ENCODE measurements around the gene MRI1. TPM values are rescaled to one million over a fixed set of nuclear protein-coding genes. Genes with fewer than 3 reads are reported as not detected.

The MRI1 gene
- total and polyA plus RNA-seq, 2 donors (not counting 1 experiment from before 2014, with no cell fraction given), result 75.5 to 118 TPM

- DNase-seq (no peak), ATAC-seq (ENCODE audit: low read depth) (no peak)
- Histone ChIP-seq H3K9ac (ENCODE audit: low read length) (peak overlapping the region; percentile 83), H3K36me3 (replicated peaks in 1 of 2; ENCODE audit: control extremely low read depth in 1 of 2, control insufficient read depth in 1 of 2, extremely low read depth in 1 of 2, insufficient read depth in 2 of 2, low read length in 1 of 2) (peaks cover 0 to 16% of the 10 kb centered on the region in 2 experiments), H3K4me2 (replicated peaks; ENCODE audit: low read depth, low read length, poor library complexity, severe bottlenecking) (peak overlapping the region; percentile 88), H4K20me1 (ENCODE audit: control insufficient read depth, insufficient read depth, low read length, poor library complexity, severe bottlenecking) (no peaks in the 10 kb centered on the region), H2AFZ (ENCODE audit: insufficient read depth, low read depth, low read length, poor library complexity, severe bottlenecking) (peak overlapping the region; percentile 74), H3K79me2 (ENCODE audit: control insufficient read depth, insufficient read depth, low read length) (peaks cover 9% of the 10 kb centered on the region), H3K4me3 (ENCODE audit: control extremely low read depth in 1 of 5, extremely low read depth in 1 of 5, insufficient read depth in 1 of 5, low read depth in 2 of 5, low read length in 4 of 5) (peak overlapping the region; percentile 44 to 79 (median 60)), H3K9me3 (ENCODE audit: control extremely low read depth in 1 of 3, control insufficient read depth in 2 of 3, insufficient read depth in 1 of 3, low read length in 2 of 3) (peaks cover 0 to 7% (median 0%) of the 10 kb centered on the region in 3 donors), H3K27me3 (replicated peaks in 1 of 4; ENCODE audit: control extremely low read depth in 1 of 4, control insufficient read depth in 3 of 4, insufficient read depth in 4 of 4, low read length in 3 of 4) (peaks cover 0 to 6% (median 0%) of the 10 kb centered on the region in 4 experiments), H3K27ac (ENCODE audit: low read length in 2 of 2) (no peak overlapping the region), H3K4me1 (ENCODE audit: control insufficient read depth in 2 of 2, insufficient read depth in 2 of 2, low read length in 2 of 2) (peaks cover 11 to 19% of the 10 kb centered on the region in 2 donors)
- Mint-ChIP-seq H3K27me3 (no peaks in the 10 kb centered on the region), H3K27ac (peak overlapping the region; percentile 76), H3K9me3 (ENCODE audit: insufficient read depth) (no peaks in the 10 kb centered on the region), H3K4me1 (peaks cover 18% of the 10 kb centered on the region), H3K4me3 (peak overlapping the region; percentile 87)
- WGBS (ENCODE audit: insufficient coverage), result 78% methylated on average over 19 of the region's 19 CpGs
- ChIA-PET POLR2A (interaction anchor here (0.6 to 1.6 kb wide), 2 partner anchors 8 to 586 kb away, joined by 7 to 14 read pairs; partner anchors contain the start of gene C19orf53), CTCF (interaction anchor here (0.6 to 2.0 kb wide), 3 partner anchors 18 to 661 kb away, joined by 3 to 4 read pairs (median 4); no protein-coding TSS in a partner anchor)
- intact Hi-C loops (cut with micrococcal nuclease), result no loop called here
- TF ChIP-seq CTCF (IDR thresholded peaks at IDR 0.05) (no peak), EZH2 (IDR thresholded peaks at IDR 0.05; ENCODE audit: borderline replicate concordance, insufficient read depth, low read depth, low read length, poor library complexity, severe bottlenecking) (no peak)
Measured at GRCh38 chr19:13765395-13766094, 1.2 kb downstream of the MRI1 start.

- Mint-ChIP-seq H3K27ac (no peak overlapping the region), H3K27me3 (no peaks in the 10 kb centered on the region), H3K4me3 (peak overlapping the region; percentile 87), H3K4me1 (peaks cover 18% of the 10 kb centered on the region), H3K9me3 (ENCODE audit: insufficient read depth) (no peaks in the 10 kb centered on the region)
- no peak for TF ChIP-seq EZH2 (IDR thresholded peaks at IDR 0.05; ENCODE audit: borderline replicate concordance, insufficient read depth, low read depth, low read length, poor library complexity, severe bottlenecking)
- TF ChIP-seq CTCF (IDR thresholded peaks at IDR 0.05), result no peak
- peaks cover 11 to 19% of the 10 kb centered on the region in 2 donors for H3K4me1 ChIP-seq (ENCODE audit: control insufficient read depth in 2 of 2, insufficient read depth in 2 of 2, low read length in 2 of 2)
- H4K20me1 ChIP-seq (ENCODE audit: control insufficient read depth, insufficient read depth, low read length, poor library complexity, severe bottlenecking), result no peaks in the 10 kb centered on the region
- intact Hi-C loops (cut with micrococcal nuclease), result no loop called here
- ChIA-PET CTCF (no interaction called here), POLR2A (no interaction called here)
- no peak overlapping the region for H3K4me3 ChIP-seq (ENCODE audit: control extremely low read depth in 1 of 5, extremely low read depth in 1 of 5, insufficient read depth in 1 of 5, low read depth in 2 of 5, low read length in 4 of 5)
- peaks cover 0 to 7% (median 0%) of the 10 kb centered on the region in 3 donors for H3K9me3 ChIP-seq (ENCODE audit: control extremely low read depth in 1 of 3, control insufficient read depth in 2 of 3, insufficient read depth in 1 of 3, low read length in 2 of 3)
- peaks cover 9% of the 10 kb centered on the region for H3K79me2 ChIP-seq (ENCODE audit: control insufficient read depth, insufficient read depth, low read length)
- peaks cover 0 to 15% of the 10 kb centered on the region in 2 experiments for H3K36me3 ChIP-seq (replicated peaks in 1 of 2; ENCODE audit: control extremely low read depth in 1 of 2, control insufficient read depth in 1 of 2, extremely low read depth in 1 of 2, insufficient read depth in 2 of 2, low read length in 1 of 2)
- no peak overlapping the region for H3K27ac ChIP-seq (ENCODE audit: low read length in 2 of 2)
- no peak overlapping the region for H3K9ac ChIP-seq (ENCODE audit: low read length)
- ATAC-seq (ENCODE audit: low read depth) (no peak), DNase-seq (no peak)
- H3K27me3 ChIP-seq (replicated peaks in 1 of 4; ENCODE audit: control extremely low read depth in 1 of 4, control insufficient read depth in 3 of 4, insufficient read depth in 4 of 4, low read length in 3 of 4), result peaks cover 0 to 6% (median 0%) of the 10 kb centered on the region in 4 experiments
- H3K4me2 ChIP-seq (replicated peaks; ENCODE audit: low read depth, low read length, poor library complexity, severe bottlenecking), result peak overlapping the region; percentile 88
- 100% methylated on average over 2 of the region's 3 CpGs for WGBS (ENCODE audit: insufficient coverage)
- no peak overlapping the region for H2AFZ ChIP-seq (ENCODE audit: insufficient read depth, low read depth, low read length, poor library complexity, severe bottlenecking)
Measured at GRCh38 chr19:13766095-13766481, 1.8 kb downstream of the MRI1 start.

Data from B cell (primary cell).